GM04503 (cell line): ENCODE results near the gene VAPB.
"Not testable (repeated sequence)": the region's sequence is repeated elsewhere in the genome, so short reads cannot be mapped to it uniquely, and the experiment has no call there.

Experiments
- DNase-seq: peaks from one replicate; pipeline ENCODE4 v3.0.0-alpha.2; 2012; ENCODE audit warnings: low read depth

Gene VAPB

GRCh38 chr20:58407201-58407873, 18.3 kb downstream of the VAPB start:
- DNase-seq, result no peak

DNA sequence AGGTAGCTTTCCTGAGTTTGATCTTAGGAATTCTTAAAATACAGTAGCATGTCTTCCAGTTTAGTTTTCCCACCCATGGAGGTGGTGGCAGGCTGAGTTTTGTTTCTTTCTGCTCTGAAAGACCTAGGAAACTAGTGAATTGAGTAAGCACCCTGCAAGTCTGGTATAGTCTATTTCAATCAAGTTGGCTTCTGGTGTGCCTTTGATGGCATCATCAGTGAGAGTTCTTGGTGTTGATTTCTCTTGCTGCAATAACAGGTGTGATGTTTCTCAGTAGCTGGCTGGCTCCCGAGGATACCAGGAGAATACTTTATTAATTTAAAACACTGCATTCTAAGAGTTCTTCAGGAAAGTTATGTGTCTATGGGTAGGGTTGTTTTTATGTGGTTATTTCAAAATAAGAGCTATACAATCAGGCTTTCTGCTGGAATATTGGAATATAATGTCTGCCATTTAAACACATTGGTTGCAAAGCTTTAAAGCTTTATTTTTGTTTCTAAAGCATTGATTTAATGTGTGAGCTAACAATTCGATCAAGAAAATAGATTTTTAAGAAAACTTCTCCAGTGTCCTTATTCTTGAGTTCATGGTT, 19.0 kb downstream of the VAPB start:
- DNase-seq, result no peak

- no peak for DNase-seq
Measured at GRCh38 chr20:58408603-58409246, 19.7 kb downstream of the VAPB start.

DNA sequence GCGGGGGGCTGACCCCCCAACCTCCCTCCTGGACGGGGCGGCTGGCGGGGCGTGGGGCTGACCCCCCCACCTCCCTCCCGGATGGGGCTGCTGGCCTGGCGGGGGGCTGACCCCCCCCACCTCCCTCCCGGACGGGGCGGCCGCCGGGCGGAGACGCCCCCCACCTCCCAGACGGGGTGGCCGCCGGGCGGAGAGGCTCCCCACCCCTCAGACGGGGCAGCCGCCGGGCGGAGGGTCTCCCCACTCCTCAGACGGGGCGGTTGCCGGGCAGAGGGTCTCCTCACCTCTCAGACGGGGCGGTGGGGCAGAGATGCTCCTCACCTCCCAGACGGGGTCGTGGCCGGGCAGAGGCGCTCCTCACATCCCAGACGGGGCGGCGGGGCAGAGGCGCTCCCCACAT, 25.2 kb downstream of the VAPB start:
- DNase-seq, result not testable (repeated sequence)

DNA sequence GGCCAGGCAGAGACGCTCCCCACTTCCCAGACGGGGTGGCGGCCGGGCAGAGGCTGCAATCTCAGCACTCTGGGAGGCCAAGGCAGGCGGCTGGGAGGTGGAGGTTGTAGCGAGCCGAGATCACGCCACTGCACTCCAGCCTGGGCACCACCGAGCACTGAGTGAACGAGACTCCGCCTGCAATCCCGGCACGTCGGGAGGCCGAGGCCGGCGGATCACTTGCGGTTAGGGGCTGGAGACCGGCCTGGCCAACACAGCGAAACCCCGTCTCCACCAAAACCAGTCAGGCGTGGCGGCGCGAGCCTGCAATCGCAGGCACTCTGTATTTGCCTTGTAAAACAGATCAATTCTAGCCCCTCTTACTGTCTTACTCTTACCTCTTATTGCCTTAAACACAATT, 25.8 kb downstream of the VAPB start:
- DNase-seq, result not testable (repeated sequence)

- DNase-seq, result no peak
Measured at GRCh38 chr20:58416057-58416456, 27.0 kb downstream of the VAPB start.

DNA sequence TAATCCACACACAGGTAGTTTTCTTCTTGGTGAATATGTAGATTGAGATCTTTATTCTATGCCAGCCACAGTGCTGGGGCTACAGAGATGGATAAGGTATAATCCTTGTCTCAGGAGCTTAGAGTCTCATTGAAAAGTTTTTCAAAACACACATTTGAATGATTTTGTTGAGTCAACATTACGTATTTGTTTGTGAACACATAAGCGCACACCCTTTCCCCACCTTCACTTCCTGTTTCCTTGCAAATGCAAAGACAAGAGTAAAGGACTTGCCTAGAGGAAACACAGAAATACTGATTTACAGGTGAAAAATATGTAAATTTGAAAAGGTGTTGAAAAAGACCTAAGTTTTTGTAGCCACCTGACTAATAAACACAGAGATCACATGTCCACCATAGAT, 27.8 kb downstream of the VAPB start:
- no peak for DNase-seq

DNA sequence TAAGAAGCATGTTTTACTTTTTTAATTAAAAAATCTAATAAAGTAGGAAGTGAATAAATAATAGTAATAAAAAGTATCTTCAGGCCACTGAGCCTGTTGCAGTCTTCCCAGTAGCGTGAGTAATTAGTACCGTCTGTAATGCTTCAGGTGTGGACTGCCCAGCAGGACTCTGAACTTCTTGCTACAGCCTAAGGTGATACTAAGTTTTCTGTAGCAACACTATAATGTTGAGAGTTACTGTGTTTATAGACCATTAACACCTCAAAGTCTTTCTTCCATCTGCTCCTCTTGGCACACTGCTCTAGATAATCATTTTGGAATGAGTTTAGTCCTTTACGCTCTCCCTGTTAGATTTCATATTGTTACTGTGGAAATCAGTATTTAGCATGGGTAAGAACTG, 28.4 kb downstream of the VAPB start:
- DNase-seq, result no peak

DNA sequence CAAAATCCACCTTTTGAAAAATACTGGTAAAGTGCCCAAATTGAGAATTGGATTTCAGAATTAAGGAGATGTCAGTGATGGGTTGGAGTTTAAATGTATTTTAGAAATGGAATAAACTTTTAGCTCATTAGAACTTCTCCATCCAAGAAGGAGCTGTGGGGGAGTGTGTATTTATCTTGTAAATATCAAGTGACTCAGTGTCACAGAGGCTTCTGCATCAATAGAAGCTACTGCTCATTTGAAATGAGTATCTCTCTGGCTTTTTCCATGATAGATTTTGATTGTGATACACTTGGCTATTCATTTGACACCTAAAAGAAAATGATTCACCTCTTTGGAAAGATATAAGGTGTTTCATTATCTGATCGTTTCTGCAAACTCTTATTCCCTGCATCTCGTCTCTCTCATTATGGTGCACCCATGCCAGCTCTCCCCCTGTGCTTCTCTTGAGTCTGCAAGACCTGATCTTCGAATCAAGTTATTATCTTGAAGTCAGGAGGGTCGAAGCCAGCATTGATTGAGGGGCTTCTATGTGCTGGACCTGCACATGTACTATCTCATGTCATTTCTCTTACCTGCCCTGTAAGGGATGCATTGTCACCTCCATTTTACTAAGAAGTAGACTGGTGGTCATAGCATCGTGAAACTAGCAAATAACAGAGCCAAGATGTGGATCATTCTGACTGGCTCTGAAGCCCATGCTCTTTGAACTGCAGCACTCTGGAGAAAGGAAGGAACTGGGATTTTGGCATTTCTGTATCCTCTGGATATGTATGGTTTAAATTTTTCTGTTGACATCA, 30.1 kb downstream of the VAPB start:
- no peak for DNase-seq

- peak; percentile 34 for DNase-seq
Measured at GRCh38 chr20:58420798-58421496, 31.9 kb downstream of the VAPB start.

GRCh38 chr20:58421497-58421850, 32.4 kb downstream of the VAPB start:
- DNase-seq, result no peak

DNA sequence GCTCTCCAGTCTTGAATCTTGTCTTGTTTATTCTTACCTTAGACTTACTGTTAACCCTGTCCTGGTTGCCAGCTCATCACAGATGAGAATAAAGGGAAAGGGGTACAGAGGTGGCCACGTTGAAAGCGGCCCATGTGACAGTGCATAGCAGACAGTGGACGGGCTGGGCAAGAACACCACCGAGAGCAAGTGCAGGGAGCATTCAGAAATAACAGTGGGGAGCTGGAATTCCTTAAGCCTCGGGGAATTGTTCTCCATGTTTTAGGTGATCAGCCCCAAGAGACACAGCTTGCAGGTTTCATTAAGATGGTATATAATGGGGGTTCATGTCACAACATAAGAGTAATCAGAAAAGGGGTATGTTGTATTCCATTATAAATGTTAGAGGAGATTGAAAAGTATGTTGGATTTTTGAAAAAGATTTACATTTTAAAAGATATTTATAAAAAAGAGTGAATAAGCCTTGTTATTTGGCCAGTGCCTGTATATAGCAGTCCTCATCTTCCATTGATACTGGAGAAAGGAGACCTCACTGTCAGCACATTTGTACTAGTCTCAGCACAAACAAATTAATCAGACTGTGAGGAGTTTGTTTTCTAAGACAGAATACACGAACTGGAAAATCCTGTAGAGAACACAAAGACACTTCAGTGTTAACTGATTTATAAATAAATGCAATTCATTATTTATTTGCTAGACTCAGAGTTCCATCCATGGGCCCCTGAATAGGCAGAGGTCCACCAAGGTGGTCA, 35.4 kb downstream of the VAPB start:
- DNase-seq, result no peak

DNA sequence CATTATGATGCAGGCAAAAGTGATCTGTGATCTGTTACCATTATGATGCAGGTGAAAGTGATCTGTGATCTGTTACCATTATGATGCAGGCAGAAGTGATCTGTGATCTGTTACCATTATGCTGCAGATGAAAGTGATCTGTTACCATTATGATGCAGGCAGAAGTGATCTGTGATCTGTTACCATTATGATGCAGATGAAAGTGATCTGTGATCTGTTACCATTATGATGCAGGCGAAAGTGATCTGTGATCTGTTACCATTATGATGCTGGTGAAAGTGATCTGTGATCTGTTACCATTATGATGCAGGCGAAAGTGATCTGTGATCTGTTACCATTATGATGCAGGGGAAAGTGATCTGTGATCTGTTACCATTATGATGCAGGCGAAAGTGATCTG, 38.5 kb downstream of the VAPB start:
- DNase-seq, result not testable (repeated sequence)

DNA sequence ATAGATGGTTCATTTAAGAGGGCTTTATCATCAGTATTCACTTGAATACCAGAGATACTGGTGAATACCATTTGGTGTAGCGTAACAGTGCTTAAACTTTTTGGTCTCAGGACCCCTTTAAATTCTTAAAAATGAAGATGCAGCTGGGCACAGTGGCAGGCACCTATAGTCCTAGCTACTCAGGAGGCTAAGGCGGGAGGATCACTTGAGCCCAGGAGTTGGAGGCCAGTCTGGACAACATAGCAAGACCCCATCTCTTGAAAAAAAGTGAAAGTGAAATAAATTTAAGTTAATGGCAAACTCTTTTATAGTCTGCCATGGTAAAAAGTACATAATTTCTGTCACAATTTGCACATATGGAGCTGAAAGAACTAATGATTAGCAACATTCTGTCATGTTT, 39.3 kb downstream of the VAPB start:
- no peak for DNase-seq

DNA sequence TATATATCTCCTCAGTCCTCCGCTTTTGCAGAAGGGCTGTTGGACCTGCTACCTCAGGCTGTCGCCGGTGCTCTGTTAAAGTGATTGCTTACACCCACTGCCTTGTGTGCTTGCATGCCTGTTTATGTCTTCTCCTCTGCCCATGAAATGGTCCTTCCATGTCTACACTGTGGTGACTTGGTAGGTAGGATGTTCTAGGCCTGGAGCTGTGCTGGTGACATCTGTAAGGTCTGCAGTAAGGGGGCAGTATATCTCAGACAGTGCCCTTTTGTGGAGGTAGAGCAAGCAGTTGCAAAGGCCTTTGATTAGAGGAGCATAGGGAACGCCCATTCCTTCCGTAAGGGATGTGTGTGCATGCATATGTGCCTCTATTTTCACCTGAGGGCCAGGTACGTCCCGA, 40.3 kb downstream of the VAPB start:
- DNase-seq, result no peak

GRCh38 chr20:58431134-58431533, 42.1 kb downstream of the VAPB start:
- DNase-seq, result peak; percentile 34

DNA sequence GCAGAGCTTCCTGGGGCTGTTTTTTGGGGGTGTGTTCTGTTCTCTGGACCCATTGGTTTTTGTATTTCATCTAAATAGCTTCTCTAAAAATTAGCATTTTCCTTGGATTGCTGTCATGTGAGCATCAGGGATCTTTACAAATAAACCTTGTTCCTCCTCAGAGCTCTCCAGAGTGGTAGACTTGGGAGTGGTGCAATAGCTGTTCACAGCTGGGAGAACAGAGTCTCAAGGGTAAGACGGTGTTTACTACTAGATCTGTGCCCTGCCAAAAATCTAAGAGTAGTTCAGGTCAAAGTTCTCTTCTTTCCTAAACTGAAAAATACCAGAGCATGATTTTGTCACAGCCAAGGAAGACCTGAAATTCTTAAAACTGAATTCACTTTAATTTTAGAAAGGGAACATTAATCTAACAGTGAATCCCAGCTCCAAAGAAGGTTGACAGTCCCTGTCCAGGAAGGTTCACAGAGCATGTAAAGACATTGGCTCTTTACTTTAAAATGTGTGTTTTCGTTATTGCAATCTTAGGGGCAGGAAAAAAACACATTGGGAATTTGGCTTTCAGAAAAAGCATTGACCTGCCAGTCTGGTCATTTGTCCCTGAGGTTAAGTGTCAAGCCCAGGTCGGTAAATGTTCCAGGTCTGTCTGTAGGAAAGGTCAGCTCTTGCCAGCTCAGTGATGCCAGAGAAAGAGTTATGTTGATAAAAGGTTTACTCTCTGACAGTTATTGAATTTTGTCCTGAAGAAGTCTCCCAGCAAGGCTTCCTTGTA, 43.3 kb downstream of the VAPB start:
- DNase-seq, result no peak

DNA sequence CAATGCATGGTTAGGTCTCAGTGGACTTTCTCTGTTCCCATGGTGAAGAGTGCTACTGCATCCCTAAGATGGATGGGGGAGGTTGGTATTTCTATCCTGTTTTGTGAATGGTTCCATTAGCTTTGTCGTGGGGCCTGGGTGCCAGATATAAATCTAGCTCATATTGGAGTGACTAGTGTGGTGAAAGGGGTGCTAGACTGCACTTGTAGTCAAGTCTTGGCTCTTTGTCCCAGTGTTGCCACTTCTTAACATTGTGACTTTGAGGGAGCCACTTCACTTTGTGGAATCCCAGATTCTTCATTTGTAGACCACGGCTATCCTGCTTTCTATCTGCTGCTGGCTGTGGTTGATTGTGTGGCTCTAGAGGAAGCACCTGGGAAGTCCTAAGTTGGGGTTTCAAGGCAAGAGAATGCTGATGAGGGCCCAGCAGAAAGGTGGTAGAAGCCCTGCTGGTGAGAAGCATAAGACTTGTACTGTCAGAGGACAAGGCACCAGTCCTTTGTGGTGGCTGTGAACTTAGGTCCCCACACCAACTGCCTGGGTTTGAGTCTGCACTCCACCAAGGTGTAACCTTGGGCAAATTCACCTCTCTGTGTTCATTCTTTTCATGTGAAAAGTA, 44.1 kb downstream of the VAPB start:
- no peak for DNase-seq

DNA sequence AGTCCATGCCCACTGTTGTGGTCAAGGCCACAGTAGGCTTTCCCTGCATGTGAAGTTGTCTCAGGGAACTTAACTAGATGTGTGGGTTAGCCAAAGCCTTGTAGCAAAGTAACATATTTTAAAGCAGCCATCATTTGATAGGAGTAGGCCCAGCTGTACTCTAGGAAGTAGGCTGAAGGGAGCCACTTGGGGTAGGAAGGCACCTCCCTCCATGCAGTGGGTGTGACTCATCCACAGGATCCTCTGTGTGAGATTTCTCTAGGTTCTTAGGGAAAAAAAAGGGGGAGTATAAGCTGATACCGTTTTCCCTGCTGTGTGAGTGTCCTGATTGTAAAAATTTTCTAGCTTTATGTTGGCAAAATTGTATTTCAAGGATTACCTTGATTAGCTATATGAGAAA, 44.7 kb downstream of the VAPB start:
- DNase-seq, result peak; percentile 31

DNA sequence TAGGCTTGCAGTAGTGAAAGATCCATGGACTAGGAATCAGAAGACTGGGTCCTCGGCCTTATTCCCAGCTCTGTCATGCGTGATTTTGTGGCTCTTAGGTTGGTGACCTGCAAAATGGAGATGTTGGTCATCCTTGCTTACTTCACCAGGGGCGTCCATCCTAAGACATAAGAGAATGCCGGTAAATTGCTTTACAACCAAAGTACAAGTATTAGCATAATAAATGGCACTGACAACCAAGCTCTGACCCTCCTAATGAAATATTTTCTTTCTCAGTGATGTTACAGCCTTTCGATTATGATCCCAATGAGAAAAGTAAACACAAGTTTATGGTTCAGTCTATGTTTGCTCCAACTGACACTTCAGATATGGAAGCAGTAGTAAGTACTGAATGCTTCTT, 45.3 kb downstream of the VAPB start:
- DNase-seq, result no peak
